ENCODE results near the gene FBRSL1. TPM values are rescaled to one million over a fixed set of nuclear protein-coding genes. Genes with fewer than 3 reads are reported as not detected.

FBRSL1 gene
- total and polyA plus RNA-seq, 8 donors: 31.1 to 62.5 (median 44.2) TPM

GRCh38 chr12:132558861-132559623 is 69.1 kb downstream of the FBRSL1 start:
- ATAC-seq: no peak
- DNase-seq: no peak
- FAIRE-seq: no peak

GRCh38 chr12:132559652-132560363 is 69.9 kb downstream of the FBRSL1 start:
- intact Hi-C loops (cut with DNase I): no loop called here
- H3K27ac ChIP-seq: no peak overlapping the region

More at GRCh38 chr12:132558861-132559623, 69.1 kb downstream of the FBRSL1 start:
- TF ChIP-seq CTCF (IDR thresholded peaks at IDR 0.05): no peak
- 67% methylated on average over 44 to 45 of the region's 45 CpGs for WGBS, 2 donors
- Histone ChIP-seq H3K4me3 (peak overlapping the region; percentile 21 to 86 (median 50)), H3K9me3 (no peaks in the 10 kb centered on the region), H3K27me3 (no peaks in the 10 kb centered on the region), H3K4me1 (peaks cover 0 to 7% (median 5%) of the 10 kb centered on the region in 3 donors), H3K36me3 (no peaks in the 10 kb centered on the region), H3K27ac (no peak overlapping the region)
- intact Hi-C loops (cut with DNase I): no loop called here

GRCh38 chr12:132560364-132560613 is 70.3 kb downstream of the FBRSL1 start:
- DNase-seq (peak in 3 of 6 donors; percentile 34 to 77 (median 45)), FAIRE-seq (no peak), ATAC-seq (peak; percentile 39 to 60 (median 48))
- intact Hi-C loops (cut with DNase I): no loop called here
- peak overlapping the region; percentile 43 to 86 (median 64) for H3K4me3 ChIP-seq
- no peaks in the 10 kb centered on the region for H3K9me3 ChIP-seq
- peaks cover 0 to 7% (median 5%) of the 10 kb centered on the region in 3 donors for H3K4me1 ChIP-seq
- H3K27ac ChIP-seq: no peak overlapping the region
- H3K36me3 ChIP-seq: no peaks in the 10 kb centered on the region
- no peak for TF ChIP-seq CTCF (IDR thresholded peaks at IDR 0.05)
- 0 to 1% methylated on average over 16 to 36 of the region's 36 CpGs for WGBS, 2 donors
- H3K27me3 ChIP-seq: no peaks in the 10 kb centered on the region

More at GRCh38 chr12:132559652-132560363, 69.9 kb downstream of the FBRSL1 start:
- WGBS, 2 donors: 1% methylated on average over 39 to 98 of the region's 98 CpGs
- no peaks in the 10 kb centered on the region for H3K27me3 ChIP-seq
- H3K9me3 ChIP-seq: no peaks in the 10 kb centered on the region
- FAIRE-seq (no peak), ATAC-seq (peak; percentile 58 to 77 (median 60)), DNase-seq (peak in 3 of 6 donors; percentile 34 to 82 (median 60))
- peaks cover 0 to 7% (median 5%) of the 10 kb centered on the region in 3 donors for H3K4me1 ChIP-seq
- peak overlapping the region; percentile 43 to 86 (median 64) for H3K4me3 ChIP-seq
- H3K36me3 ChIP-seq: no peaks in the 10 kb centered on the region
- TF ChIP-seq CTCF (IDR thresholded peaks at IDR 0.05): no peak

GRCh38 chr12:132560614-132561426 is 70.9 kb downstream of the FBRSL1 start:
- FAIRE-seq: no peak
- peak in 5 of 6 donors; percentile 79 to 81 (median 81) for DNase-seq
- TF ChIP-seq CTCF (IDR thresholded peaks at IDR 0.05): peak; percentile 36 to 54 (median 52)

More at GRCh38 chr12:132560614-132561426, 70.9 kb downstream of the FBRSL1 start:
- 5 to 8% methylated on average over 39 to 49 of the region's 49 CpGs for WGBS, 2 donors
- no peak overlapping the region for H3K27ac ChIP-seq
- ATAC-seq: peak; percentile 71 to 86 (median 81)
- H3K4me1 ChIP-seq: peaks cover 0 to 7% (median 5%) of the 10 kb centered on the region in 3 donors
- H3K27me3 ChIP-seq: no peaks in the 10 kb centered on the region
- intact Hi-C loops (cut with DNase I): no loop called here
- no peaks in the 10 kb centered on the region for H3K9me3 ChIP-seq
- H3K36me3 ChIP-seq: peaks cover 0 to 3% (median 0%) of the 10 kb centered on the region in 3 donors
- H3K4me3 ChIP-seq: peak overlapping the region; percentile 43 to 86 (median 64)

Other genes with a start within 250 kb of the FBRSL1 start
- gene GALNT9, start 160.6 kb upstream of the FBRSL1 start, total RNA-seq: under 1 TPM in 1 of 6 donors, not detected in 5; 0.25 TPM
- under 1 TPM; 0.09 to 0.46 TPM for gene GALNT9, start 160.6 kb upstream of the FBRSL1 start, polyA plus RNA-seq
- gene LRCOL1, start 120.4 kb downstream of the FBRSL1 start, total RNA-seq: not detected
- gene LRCOL1, start 120.4 kb downstream of the FBRSL1 start, polyA plus RNA-seq: under 1 TPM in 1 of 2 donors, not detected in 1; 0.21 TPM
- gene P2RX2, start 128.6 kb downstream of the FBRSL1 start, total RNA-seq: under 1 TPM in 3 of 6 donors, not detected in 3; 0.08 to 0.37 (median 0.09) TPM
- gene P2RX2, start 128.6 kb downstream of the FBRSL1 start, polyA plus RNA-seq: 10 to 100 TPM in 1 of 2 donors, 1 to 10 TPM in 1; 6.1 to 12.0 TPM
- 10 to 100 TPM in 5 of 6 donors, 1 to 10 TPM in 1; 7.2 to 17.1 (median 14.3) TPM for gene POLE, start 197.2 kb downstream of the FBRSL1 start, total RNA-seq
- gene POLE, start 197.2 kb downstream of the FBRSL1 start, polyA plus RNA-seq: 10 to 100 TPM; 31.0 to 45.7 TPM
- gene PXMP2, start 197.4 kb downstream of the FBRSL1 start, total RNA-seq: 10 to 100 TPM; 12.2 to 27.1 (median 14.2) TPM
- 10 to 100 TPM in 1 of 2 donors, 1 to 10 TPM in 1; 7.7 to 13.5 TPM for gene PXMP2, start 197.4 kb downstream of the FBRSL1 start, polyA plus RNA-seq
- 10 to 100 TPM; 14.9 to 27.3 (median 18.0) TPM for gene PGAM5, start 220.7 kb downstream of the FBRSL1 start, total RNA-seq
- gene PGAM5, start 220.7 kb downstream of the FBRSL1 start, polyA plus RNA-seq: 10 to 100 TPM in 1 of 2 donors, 1 to 10 TPM in 1; 9.0 to 14.4 TPM

All from pancreas (tissue), 10 donors.